B cell (primary cell): Measurements from ENCODE around the gene DNAJC24. TPM values are rescaled to one million over a fixed set of nuclear protein-coding genes. Genes with fewer than 3 reads are reported as not detected.

Experiments
- ATAC-seq: fragments of 200-7000 bp; cut with Tn5 transposase; one replicate; pipeline ENCODE4 v1.10.0; 2021; ENCODE audit warnings: low read depth, mild to moderate bottlenecking, moderate number of reproducible peaks, moderate library complexity
- CTCF ChIA-PET: fragments of 350-600 bp; sonication (Branson Sonifier 250); formaldehyde crosslinking; loops from one replicate; lab custom pipeline; 2021; ENCODE audit warnings: antibody characterized with exemption, inconsistent platforms; lab: Charles Lee
- POLR2A ChIA-PET: fragments of 350-600 bp; sonication (Branson Sonifier 250); formaldehyde crosslinking; loops from one replicate; lab custom pipeline; 2021; ENCODE audit warnings: antibody characterized with exemption; lab: Charles Lee
- DNase-seq: peaks from one replicate; pipeline ENCODE4 v3.0.0; 2013
- H2AFZ ChIP-seq: 2 replicates; pipeline ENCODE4 v1.6.1; 2012; ENCODE audit warnings: mild to moderate bottlenecking, low read depth, low read length; ENCODE audit not compliant: insufficient read depth, poor library complexity, severe bottlenecking
- H3K27ac ChIP-seq, 2 donors: 1 replicate in 1 of 2; 2 replicates in 1 of 2; pipeline ENCODE4 v1.5.1; 2012 to 2013; ENCODE audit warnings: low read length in 2 of 2, mild to moderate bottlenecking in 2 of 2, moderate library complexity in 1 of 2
- H3K27me3 ChIP-seq, 4 experiments: fragments of 200-600 bp in 1 of 4; sonication (generic) in 1 of 4; replicated peaks in 1 of 4; 1 replicate in 2 of 4; 2 replicates in 2 of 4; pipeline versions ENCODE4 v1.6.1 to v1.7.0; 2013 to 2016; ENCODE audit warnings: low read length in 3 of 4, mild to moderate bottlenecking in 2 of 4, mixed read lengths in 1 of 4, moderate library complexity in 1 of 4; ENCODE audit not compliant: insufficient read depth in 4 of 4, control insufficient read depth in 3 of 4; ENCODE audit errors: control extremely low read depth in 1 of 4
- H3K36me3 ChIP-seq, 2 experiments: replicated peaks in 1 of 2; 1 replicate in 1 of 2; 2 replicates in 1 of 2; pipeline versions ENCODE4 v1.6.1 to v1.7.1; 2013; ENCODE audit warnings: low read length in 1 of 2; ENCODE audit not compliant: insufficient read depth in 2 of 2, control insufficient read depth in 1 of 2; ENCODE audit errors: control extremely low read depth in 1 of 2, extremely low read depth in 1 of 2
- H3K4me1 ChIP-seq, 2 donors: fragments of 200-600 bp in 1 of 2; sonication (generic) in 1 of 2; 1 replicate in 1 of 2; 2 replicates in 1 of 2; pipeline versions ENCODE4 v1.5.1 to v1.6.1; 2013 to 2017; ENCODE audit warnings: low read length in 2 of 2; ENCODE audit not compliant: control insufficient read depth in 2 of 2, insufficient read depth in 2 of 2
- H3K4me2 ChIP-seq: replicated peaks from 2 replicates; pipeline ENCODE3; 2012; ENCODE audit warnings: mild to moderate bottlenecking, low read depth, low read length; ENCODE audit not compliant: poor library complexity, severe bottlenecking
- H3K4me3 ChIP-seq, 5 experiments: fragments of 200-600 bp in 1 of 5; sonication (generic) in 1 of 5; 1 replicate in 3 of 5; 2 replicates in 2 of 5; pipeline versions ENCODE4 v1.5.1 to v1.7.0; 2011 to 2016; ENCODE audit warnings: low read length in 4 of 5, mild to moderate bottlenecking in 4 of 5, low read depth in 2 of 5, control low read depth in 1 of 5, moderate library complexity in 1 of 5; ENCODE audit not compliant: insufficient read depth in 1 of 5; ENCODE audit errors: control extremely low read depth in 1 of 5, extremely low read depth in 1 of 5
- H3K79me2 ChIP-seq: fragments of 200-600 bp; sonication (generic); one replicate; pipeline ENCODE4 v1.6.0; 2016; ENCODE audit warnings: low read length; ENCODE audit not compliant: control insufficient read depth, insufficient read depth
- H3K9ac ChIP-seq: fragments of 200-600 bp; sonication (generic); 2 replicates; pipeline ENCODE4 v1.6.1; 2017; ENCODE audit warnings: mild to moderate bottlenecking, low read length, moderate library complexity
- H3K9me3 ChIP-seq, 3 donors: one replicate each; pipeline versions ENCODE4 v1.6.1 to v1.7.1; 2013; ENCODE audit warnings: low read length in 2 of 3; ENCODE audit not compliant: control insufficient read depth in 2 of 3, insufficient read depth in 1 of 3; ENCODE audit errors: control extremely low read depth in 1 of 3
- H4K20me1 ChIP-seq: 2 replicates; pipeline ENCODE4 v1.6.0; 2012; ENCODE audit warnings: mild to moderate bottlenecking, low read length; ENCODE audit not compliant: insufficient read depth, control insufficient read depth, poor library complexity, severe bottlenecking
- H3K27ac Mint-ChIP-seq: one replicate; pipeline ENCODE4 v1.8.0; 2021; ENCODE audit warnings: mixed read lengths
- H3K27me3 Mint-ChIP-seq: one replicate; pipeline ENCODE4 v1.8.0; 2021; ENCODE audit warnings: mixed read lengths
- H3K4me1 Mint-ChIP-seq: one replicate; pipeline ENCODE4 v1.8.0; 2021; ENCODE audit warnings: mixed read lengths
- H3K4me3 Mint-ChIP-seq: one replicate; pipeline ENCODE4 v1.8.0; 2021; ENCODE audit warnings: mixed read lengths
- H3K9me3 Mint-ChIP-seq: one replicate; pipeline ENCODE4 v1.8.0; 2022; ENCODE audit warnings: mixed read lengths; ENCODE audit not compliant: insufficient read depth
- CTCF ChIP-seq: fragments of 200-600 bp; IDR thresholded peaks from one replicate; pipeline ENCODE4 v1.8.0; 2022; ENCODE audit warnings: antibody characterized with exemption, mild to moderate bottlenecking
- EZH2 ChIP-seq: IDR thresholded peaks from 2 replicates; pipeline ENCODE4 v1.6.1; 2012; ENCODE audit warnings: borderline replicate concordance, low read depth, mild to moderate bottlenecking, moderate library complexity, low read length; ENCODE audit not compliant: insufficient read depth, poor library complexity, severe bottlenecking
- WGBS: methylation state at CpG from one replicate; pipeline ENCODE4 v1.1.5; 2013; ENCODE audit warnings: missing lambda C conversion rate; ENCODE audit not compliant: insufficient coverage; 5-methylcytosine and 5-hydroxymethylcytosine counted together
- intact Hi-C: fragments of 100-400 bp; cut with micrococcal nuclease; formaldehyde crosslinking; loops from one replicate; pipeline ENCODE4 v1.10.0; 2022
- polyA plus RNA-seq: library from polyadenylated mRNA; depleted of rRNA; stranded (reverse); fragments of >200 nt; gene quantifications from 2 replicates; pipeline ENCODE4 v1.2.3, GENCODE V29; 2012
- total RNA-seq, 2 donors: library from RNA; stranded (reverse); fragments of 120-200 nt in 1 of 2; gene quantifications; 1 replicate in 1 of 2; 2 replicates in 1 of 2; pipeline versions ENCODE4 v1.2.3 to v1.2.4, GENCODE V29; 2013 to 2022

The DNAJC24 gene
- total and polyA plus RNA-seq, 2 donors (not counting 1 experiment from before 2014, with no cell fraction given), result 10.7 to 24.6 TPM

GRCh38 chr11:31361743-31362142, 7.9 kb upstream of the DNAJC24 start:
- TF ChIP-seq CTCF (no peak), EZH2 (no peak)
- Mint-ChIP-seq H3K9me3 (no peaks in the 10 kb centered on the region), H3K27ac (no peak overlapping the region), H3K4me3 (no peak overlapping the region), H3K4me1 (peaks cover 5% of the 10 kb centered on the region), H3K27me3 (peaks cover 20% of the 10 kb centered on the region)
- ChIA-PET CTCF (no interaction called here), POLR2A (no interaction called here)
- no peak for DNase-seq
- H3K4me2 ChIP-seq, result no peak overlapping the region
- H3K9me3 ChIP-seq, result no peaks in the 10 kb centered on the region
- H3K79me2 ChIP-seq, result no peaks in the 10 kb centered on the region
- intact Hi-C loops, result no loop called here
- H3K9ac ChIP-seq, result no peak overlapping the region
- H3K27ac ChIP-seq, result no peak overlapping the region
- no peak for ATAC-seq
- no peaks in the 10 kb centered on the region for H3K4me1 ChIP-seq
- no peak overlapping the region for H2AFZ ChIP-seq
- H3K4me3 ChIP-seq, result no peak overlapping the region
- 100% methylated on average over 2 of the region's 4 CpGs for WGBS
- H3K36me3 ChIP-seq, result no peaks in the 10 kb centered on the region
- H4K20me1 ChIP-seq, result no peaks in the 10 kb centered on the region
- H3K27me3 ChIP-seq, result peaks cover 0 to 11% (median 3%) of the 10 kb centered on the region in 4 experiments

GRCh38 chr11:31366795-31367194, 2.9 kb upstream of the DNAJC24 start:
- no peak overlapping the region for H3K27ac ChIP-seq
- Mint-ChIP-seq H3K27me3 (peaks cover 20% of the 10 kb centered on the region), H3K9me3 (no peaks in the 10 kb centered on the region), H3K27ac (no peak overlapping the region), H3K4me1 (peaks cover 28% of the 10 kb centered on the region), H3K4me3 (no peak overlapping the region)
- POLR2A ChIA-PET, result no interaction called here
- peak overlapping the region; percentile 41 for H2AFZ ChIP-seq
- intact Hi-C loops, result loop anchor here (5.0 kb wide), 1 partner anchor 1024 kb away; no protein-coding TSS in a partner anchor
- TF ChIP-seq EZH2 (no peak), CTCF (no peak)
- no peaks in the 10 kb centered on the region for H3K36me3 ChIP-seq
- no peaks in the 10 kb centered on the region for H4K20me1 ChIP-seq
- CTCF ChIA-PET, result no interaction called here
- peaks cover 13% of the 10 kb centered on the region for H3K79me2 ChIP-seq
- no peak overlapping the region for H3K4me2 ChIP-seq
- no peaks in the 10 kb centered on the region for H3K9me3 ChIP-seq
- no peak for ATAC-seq
- peaks cover 0 to 11% (median 2%) of the 10 kb centered on the region in 4 experiments for H3K27me3 ChIP-seq
- H3K4me1 ChIP-seq, result peaks cover 10% of the 10 kb centered on the region in 2 donors
- WGBS, result 5% methylated on average over 3 of the region's 4 CpGs
- H3K4me3 ChIP-seq, result no peak overlapping the region
- H3K9ac ChIP-seq, result no peak overlapping the region
- DNase-seq, result no peak
